GM04504 (cell line): ENCODE measurements around the gene GPC6.
A peak's percentile ranks its signal among the peaks of the same experiment; 100 is the strongest.

Experiments
- DNase-seq: peaks from one replicate; pipeline ENCODE4 v3.0.0-alpha.2; 2012; ENCODE audit warnings: low read depth

Gene GPC6

DNA sequence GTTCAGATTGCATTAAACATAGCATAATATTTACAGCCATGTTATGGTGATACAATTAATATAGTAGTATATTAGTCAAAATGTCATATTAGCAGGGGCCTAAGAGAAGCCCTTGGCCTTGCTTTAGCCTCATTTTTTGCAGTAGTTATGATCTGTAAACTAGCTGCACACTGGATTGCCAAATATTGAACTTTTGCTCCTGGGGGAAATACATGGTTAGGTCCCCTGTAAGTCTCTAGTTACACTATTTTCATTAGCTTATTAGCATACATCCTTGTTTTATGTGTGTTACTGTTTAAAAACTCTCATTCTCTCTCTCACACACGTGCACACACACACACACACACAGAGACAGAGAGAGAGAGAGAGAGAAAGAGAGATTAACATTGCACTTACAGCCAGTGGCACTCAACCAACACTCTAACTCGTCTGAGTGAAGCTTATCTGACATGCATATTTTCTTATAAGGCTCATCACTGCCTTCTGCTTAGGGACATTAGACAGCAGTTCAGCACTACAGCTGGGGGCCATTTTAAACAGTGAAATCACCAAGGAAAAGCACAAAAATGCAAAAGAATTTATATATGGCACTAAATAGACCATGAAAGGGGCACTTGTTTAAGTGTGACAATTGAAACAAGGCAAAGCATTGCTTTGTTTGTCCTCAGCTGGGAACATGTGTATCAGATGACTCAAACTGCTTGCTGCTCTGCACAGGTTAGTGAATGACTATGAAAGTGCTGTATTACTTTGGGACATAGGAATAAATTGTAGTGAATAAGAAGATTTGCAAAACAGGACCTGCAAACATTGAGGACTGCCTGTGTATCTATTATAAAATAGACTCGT, 278.7 kb downstream of the GPC6 start:
- no peak for DNase-seq

DNA sequence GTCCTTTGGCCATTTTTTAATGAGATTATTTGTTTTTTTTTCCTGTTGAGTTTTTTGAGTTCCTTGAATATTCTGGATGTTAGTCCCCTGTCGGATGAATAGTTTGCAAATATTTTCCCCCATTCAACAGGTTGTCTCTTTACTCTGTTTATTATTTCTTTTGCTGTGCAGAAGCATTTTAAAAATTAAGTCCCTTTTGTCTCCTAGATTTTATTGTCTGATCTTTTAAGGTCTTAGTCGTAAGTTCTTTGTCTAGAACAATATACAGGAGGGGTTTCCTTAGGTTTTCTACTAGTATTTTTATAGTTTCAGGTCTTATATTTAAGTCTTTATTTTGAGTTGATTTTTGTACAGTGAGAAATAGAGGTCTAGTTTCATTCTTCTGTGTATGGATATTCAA, 284.4 kb downstream of the GPC6 start:
- no peak for DNase-seq

DNA sequence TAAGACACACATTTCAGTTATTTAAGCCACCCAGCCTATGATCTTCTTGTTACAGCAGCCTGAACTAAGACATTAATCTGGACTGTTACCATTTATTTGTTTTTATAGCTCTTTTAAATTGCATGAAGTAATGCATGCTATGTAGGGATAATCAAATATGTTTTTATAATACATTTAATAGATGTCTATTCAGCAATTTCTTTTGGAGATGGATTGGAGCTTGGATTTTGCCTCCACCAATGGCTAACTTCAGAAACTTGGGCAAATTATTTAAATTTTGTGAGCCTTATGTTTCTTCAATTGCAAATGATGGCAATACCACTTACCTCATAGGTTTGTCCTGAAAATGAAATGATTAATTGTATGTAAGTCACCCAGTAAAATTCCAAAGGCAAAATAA, 288.7 kb downstream of the GPC6 start:
- DNase-seq = no peak

DNA sequence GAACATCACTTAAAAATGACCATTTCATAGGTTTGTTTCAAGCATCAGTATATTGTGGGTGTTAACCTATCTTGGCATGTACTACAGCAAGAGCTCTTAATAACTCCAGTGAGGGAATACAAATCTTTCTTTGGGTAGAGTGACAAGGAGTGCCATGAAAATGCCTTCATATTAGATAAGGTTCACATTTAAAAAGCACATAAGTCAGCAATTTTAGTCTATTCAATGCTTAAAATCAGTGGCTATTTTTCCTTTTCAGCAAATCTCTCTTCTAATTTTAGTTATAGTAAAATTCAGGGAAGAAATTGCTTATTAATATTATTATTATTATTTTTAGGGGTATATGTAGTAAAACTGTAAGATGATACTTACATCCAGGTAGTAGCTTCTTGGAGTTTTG, 291.1 kb downstream of the GPC6 start:
- no peak for DNase-seq

DNA sequence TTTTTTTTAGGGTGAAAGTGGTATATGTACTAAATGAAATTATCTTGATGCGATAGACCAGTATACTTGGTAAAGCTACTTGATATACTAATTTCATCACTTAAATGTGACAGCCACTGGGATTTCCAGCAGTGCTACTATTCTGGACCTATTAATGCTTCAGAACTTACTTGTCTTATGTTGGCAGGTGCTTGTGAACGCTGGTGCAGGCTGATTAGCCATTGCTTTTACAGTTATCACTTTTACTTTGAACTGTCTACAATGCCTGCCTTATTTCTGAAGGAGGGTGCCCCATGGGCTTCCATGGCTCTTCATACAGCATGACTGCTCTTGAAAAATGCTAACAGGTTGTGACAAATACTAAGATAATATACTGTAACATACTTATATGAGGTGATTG, 294.7 kb downstream of the GPC6 start:
- DNase-seq = no peak

DNA sequence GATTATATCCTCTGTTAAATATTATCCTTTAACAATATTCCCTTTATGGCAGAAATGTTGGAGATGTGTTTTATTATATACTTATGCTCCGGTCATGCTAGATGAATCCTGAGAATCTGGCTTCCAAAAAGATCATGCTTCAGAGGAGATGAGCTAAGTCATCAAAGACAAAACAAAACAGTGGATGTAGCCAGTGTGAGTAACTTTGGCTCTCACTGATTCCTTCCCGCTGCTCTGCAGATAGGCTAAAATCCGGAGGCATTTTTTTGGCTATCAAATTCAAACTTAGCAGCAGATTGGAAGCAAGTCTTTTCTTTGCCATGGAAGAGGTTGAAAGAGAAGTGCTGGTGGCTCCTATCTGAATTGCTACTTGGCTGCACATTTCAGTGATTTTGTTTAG, 295.9 kb downstream of the GPC6 start:
- no peak for DNase-seq

DNA sequence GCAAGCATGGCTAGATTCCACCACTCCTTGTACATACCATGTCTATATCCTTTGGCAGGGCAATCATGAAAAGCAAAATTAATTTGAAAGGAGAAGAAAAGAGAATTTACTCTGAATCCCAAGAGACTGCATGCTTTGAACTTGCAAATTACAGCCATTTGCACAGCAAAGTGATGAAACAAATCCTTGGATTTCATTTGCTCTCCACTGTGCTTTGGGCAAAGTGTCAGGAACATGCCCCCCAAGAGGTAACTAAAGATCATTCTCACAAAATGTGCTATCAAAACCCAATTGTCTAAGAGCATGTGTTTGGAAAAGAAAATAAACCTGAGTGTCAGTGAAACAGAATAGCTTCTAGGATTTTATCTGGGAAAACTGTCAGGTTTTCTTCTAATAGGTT, 298.5 kb downstream of the GPC6 start:
- no peak for DNase-seq

DNA sequence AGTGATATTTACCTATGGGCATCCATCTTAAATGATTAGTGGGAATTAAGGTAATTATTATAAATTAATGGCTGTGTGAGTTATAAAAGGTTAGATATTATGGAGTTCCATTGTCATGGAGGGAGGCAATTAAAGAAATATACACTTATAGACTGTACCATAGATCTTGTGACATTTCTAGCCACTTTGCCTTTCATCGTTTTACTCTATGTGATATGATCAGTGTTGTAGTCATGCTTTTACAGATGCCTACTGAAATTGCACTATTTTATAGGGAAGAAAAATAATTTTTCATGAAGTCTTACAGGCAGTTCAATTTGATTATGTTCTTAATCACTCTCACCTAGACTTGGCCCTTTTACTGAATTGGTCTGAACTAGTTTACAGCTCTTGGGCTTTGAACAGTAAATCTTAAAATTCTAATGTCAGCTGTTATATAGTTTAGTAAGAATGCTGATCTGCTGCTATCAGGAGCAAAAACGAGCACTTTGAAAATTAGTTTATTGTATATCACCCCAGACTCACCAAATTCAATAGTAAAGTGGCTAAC, 301.2 kb downstream of the GPC6 start:
- DNase-seq = no peak

DNA sequence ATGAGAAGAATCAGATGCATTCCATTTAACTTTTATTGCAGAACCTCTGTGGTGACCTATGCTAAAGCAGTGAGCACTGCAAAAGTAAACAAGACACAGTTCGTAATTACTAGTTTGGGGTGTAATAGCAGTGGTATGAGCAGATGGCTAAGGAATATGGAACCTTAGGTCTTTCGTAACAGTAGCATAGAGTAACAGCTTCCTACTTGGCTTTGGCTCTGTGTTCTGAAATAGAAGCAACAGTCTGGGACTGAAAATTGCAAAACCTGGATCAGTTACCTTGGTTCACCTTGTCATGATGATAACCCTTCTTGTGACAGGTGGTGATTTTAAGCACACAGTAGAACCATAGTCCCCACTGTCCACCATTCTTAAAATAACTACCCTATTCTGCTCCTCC, 303.4 kb downstream of the GPC6 start:
- DNase-seq = no peak

DNA sequence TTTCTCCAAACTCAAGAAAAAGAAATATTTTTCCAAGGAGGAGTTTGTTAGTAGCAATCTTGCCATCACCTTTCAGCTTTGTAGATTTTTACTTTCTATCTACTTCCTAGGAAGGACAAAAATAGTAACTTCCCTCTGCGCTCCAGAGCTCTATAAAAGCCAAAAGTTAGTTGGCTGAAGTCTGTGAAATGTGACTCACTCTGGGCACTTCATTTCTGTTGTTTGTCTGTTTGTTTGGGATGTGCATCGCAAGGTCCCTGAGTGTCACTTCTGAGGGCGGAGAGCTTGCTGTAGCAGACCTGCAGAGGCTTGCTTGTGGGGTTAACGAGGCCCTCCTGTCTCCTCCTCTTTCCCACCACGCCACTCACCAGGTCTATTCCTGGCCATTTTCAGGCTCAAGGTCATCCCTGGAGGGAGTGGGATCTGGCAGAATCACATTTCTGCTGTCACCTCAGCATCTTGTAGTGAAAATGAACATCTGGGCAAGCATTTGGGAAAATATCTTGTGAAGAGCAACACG, 307.6 kb downstream of the GPC6 start:
- no peak for DNase-seq

DNA sequence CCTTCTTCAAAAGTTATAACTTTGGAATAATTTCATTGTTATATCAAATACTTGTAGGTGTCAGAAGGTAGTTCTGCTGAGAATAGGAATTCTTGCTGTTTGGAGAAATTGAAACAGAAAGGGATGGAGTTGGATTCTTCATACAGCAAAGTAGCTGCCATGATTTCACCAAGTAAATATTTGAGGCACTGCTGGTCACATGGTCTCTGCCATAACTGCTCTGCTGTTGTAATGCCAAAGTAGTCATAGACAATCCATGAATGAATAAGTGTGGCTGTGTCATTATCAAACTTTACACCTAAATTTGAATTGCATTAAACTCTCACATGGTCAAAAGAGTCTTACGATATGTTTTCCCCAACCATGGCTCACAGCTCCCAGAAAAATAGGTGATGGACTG, 308.6 kb downstream of the GPC6 start:
- DNase-seq = no peak

DNA sequence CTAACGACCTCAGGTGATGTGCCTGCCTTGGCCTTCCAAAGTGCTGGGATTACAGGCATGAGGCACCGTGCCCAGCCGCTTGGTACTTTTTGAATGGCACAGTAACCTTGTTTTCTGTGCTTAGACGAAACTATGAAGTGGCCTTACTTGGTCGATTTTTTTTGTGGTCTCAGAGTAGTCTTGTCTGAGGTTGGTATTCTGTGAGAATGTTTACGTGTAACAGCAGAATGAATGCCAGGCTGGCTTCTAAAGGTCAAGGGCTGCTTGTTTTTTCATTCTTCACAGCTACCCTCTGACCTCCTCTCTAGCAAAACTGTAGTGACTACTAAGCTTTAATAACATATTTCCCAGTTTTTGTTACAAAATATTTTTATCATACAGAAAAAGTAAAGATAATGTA, 313.3 kb downstream of the GPC6 start:
- no peak for DNase-seq

DNA sequence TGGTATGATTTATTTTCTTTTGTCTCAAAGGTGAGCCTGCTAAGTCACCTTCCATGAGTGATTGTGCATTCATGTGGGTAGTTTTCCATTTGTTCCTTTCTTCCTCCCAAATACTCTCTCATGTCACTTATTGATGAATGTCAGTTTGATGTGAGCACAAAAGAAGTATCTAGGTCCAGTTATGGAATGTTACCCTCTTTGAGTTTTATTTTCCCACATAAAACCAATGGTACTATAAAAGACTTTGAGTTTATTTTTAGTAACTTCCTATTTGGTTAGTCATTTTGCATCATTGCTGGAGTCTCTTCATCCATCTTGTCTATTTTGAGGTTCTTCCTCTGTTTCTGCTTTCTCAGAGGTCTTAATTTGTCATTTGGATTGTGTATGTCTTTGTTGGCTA, 321.3 kb downstream of the GPC6 start:
- no peak for DNase-seq

DNA sequence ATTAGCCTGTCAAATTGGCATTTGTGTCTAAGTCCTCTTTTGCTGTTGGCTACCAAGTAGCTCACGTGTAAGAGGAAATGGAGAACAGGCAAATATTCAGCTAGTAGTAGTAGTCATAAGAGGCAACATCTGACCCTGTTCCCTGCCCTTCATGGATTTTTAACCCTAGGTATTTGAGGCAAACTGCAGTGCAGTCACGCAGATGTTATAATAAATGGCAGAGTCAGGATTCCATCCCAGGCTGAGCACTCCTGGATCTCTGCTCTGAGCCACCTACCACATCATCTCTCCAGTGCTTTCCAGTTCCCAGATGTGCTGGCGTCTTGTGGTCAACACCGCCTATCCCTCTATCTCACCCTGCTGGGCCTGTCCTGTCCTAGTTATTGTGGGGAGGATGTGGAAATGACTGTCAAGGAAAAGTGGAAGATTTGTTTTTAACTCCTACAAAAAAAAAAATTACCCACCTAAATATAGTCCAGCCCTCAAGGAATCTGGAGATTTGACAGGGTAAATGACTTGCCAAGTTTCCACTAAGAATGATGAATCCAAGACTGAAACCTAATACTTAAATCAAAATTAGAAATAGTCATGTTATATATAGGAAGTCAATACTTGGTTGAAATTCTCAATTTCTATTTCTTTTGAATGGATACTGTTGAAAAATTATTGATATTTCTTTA, 322.9 kb downstream of the GPC6 start:
- no peak for DNase-seq

DNA sequence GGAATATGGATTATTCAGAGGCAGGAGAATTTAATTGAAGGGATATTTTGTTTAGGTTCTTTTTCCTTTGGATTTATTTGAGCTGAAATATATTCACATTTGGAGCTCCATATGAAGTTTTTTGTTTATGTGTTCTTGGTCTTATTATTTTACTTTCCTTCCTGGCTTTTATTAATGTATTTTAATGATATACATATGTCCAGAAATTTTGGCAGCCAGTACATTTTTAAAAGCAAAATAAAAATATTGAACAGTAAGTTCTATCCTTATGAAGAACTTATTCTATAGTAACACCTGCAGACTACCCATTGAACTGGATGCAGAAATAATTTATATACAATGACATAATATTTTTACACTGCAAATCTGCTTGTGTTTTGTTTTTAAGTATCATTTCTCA, 323.6 kb downstream of the GPC6 start:
- no peak for DNase-seq

DNA sequence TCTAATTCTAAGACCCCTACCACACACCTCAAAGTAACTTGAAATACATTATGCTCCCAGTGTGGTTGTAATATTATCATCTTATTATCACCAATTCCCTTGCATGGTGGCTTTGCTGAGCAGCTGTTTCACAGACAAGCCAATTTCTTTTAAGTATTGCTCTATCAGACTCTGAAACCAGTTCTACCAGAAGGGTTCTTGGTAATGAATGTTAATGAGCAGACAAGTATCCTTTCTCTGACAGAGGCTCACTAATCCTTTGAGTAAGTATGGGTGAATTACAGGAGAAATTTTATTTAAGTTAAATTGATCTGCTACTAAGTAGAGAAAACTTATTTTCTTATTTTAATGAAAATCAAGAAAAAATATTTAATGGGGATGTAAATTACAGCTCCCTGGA, 326.0 kb downstream of the GPC6 start:
- DNase-seq = no peak

DNA sequence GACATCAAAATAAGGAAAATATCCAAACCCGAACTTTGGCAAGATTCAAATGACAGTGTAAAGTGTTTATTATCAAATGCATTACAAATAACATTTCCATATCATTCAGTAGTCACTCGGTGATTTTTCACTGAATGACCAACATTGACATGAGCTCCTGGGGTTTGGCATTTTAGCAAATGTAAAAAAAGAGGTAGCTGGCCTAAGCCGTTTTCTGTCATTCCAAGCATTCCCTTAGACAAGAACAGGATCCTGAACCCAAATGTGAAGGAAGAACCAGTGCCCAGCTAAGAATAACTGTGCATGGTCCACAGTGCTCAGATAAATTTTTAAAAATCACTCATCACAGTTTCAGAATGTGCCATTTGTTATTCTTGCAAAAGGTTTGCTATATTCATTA, 327.9 kb downstream of the GPC6 start:
- no peak for DNase-seq

DNA sequence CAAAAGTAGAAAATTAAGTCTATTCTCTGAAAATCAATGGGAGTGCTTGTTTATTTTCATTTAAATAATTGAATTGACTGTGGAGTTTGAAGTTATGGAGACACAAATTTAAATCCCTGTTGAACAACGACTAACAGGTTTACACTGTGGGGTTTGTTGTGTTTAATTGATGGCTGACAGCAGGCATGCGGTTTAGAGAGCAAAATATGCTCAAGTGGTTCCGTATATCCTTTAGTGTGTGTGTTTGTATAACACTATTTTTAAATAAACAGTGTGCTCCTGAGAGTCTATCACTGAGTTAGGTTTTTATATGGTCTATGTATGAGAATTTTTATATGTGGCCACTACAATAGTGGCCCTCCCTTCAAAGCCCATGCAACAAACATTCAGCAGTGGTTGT, 332.0 kb downstream of the GPC6 start:
- DNase-seq = no peak

DNA sequence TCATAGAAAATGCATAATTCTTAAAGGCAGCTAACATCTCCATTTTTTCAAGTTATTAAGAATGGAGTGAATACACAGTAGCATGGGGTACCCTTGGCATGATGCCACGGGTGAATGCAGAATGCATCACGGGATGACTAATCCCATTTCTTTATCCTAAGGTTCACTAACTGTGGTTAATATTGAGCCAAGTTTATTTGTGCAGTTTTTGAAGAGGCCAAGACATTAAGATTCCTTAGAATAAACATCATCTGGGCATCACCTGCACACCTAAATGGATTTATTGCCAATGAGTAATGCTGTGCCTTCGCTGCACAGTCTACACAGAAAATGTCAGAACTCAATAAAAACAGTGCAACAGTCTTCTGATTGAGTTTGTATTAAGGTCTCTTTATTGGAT, 333.1 kb downstream of the GPC6 start:
- peak; percentile 4 for DNase-seq

DNA sequence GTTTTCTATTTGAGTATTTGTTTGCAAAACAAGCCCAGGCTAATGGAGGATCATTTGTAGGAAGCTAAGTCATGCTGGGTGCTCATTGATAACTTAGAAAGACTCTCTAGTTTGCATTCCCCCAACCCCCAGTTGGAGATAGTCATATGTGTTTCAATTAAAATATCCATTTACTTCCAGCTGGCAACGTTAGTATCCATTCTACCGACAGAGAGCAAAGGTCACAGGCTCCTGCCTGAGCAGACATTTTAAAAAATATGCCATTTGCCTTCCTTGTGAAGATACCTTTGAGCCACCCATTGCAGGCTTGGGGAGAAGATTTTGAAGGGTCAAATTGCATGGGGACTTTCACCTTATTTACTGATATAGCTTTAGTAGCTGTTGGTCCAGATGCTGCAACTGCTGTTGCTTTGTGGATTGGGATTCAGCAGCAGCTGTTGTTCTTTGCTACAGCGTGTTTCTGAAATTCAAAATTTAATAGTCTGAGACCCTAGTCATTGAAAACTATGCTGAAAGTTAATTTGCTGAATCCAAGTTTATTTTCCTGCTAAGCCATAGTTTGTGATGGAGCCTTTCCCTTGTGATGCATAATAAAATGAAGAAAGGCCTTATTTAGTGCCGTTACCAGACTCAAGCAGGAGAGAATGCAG, 335.1 kb downstream of the GPC6 start:
- no peak for DNase-seq

DNA sequence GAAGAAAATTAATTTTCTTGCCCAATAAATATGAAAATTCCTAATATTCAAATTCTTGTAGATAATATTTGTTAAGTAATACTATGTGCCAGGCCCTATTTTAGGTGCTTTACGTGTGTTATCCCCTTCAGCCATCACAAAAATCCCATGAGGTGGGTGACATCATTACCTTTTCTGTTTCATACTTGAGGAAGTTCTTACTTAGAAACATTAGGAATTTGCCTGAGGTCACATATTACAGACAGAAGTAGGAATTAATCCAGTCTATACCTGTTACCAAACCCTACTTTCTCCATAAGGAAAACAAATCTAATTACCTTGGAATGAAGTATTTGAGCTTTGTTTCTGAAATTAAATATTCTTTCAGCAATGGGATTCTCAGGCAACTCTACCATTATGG, 336.1 kb downstream of the GPC6 start:
- DNase-seq = no peak

DNA sequence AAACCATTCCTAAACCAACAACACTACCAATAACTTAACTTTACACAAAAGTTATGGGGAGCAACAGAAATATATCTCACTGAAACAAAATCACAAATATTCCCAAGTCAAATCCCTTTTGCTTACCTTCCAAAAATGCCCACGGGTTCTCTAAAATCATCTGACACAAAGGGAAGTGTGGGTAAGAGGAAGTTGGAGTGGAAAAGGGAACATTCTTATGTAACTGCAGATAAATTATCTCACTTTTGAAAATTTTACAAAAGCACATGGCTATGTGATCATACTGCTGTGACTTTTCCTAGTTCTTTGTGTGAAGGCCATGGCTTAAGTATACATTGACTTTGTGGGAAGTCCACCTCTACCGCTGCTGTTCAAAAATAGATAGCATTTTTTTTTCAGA, 350.5 kb downstream of the GPC6 start:
- no peak for DNase-seq

DNA sequence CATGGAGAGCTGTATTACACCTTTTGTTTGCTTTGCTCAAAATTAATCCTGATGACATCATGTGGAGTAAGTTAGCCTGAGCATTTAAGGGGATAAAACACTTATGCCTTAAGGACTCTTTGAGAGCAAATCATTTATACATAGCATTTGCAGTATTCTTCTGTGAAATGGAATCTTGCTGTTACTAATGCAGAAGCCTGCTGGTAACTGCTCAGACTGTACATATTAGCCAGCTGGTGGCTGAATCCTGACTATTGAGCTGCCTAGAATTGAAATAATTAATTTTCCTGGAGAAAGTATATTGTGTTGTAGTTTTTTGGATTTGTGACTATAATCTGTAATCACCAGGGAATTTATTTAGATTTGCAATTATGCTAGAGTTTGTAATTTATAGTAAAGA, 363.2 kb downstream of the GPC6 start:
- DNase-seq = no peak
